H1 (cell line): ENCODE data around the gene ASB14. TPM values are rescaled to one million over a fixed set of nuclear protein-coding genes. Genes with fewer than 3 reads are reported as not detected.

Experiments used
- CTCF ChIA-PET: fragments of 300-600 bp; sonication (Branson Sonifier 250); formaldehyde crosslinking; loops from one replicate; lab custom pipeline; 2021; ENCODE audit not compliant: partially characterized antibody; lab: Charles Lee
- POLR2A ChIA-PET: fragments of 300-600 bp; sonication (Branson Sonifier 250); formaldehyde crosslinking; loops from one replicate; lab custom pipeline; 2021; ENCODE audit warnings: inconsistent platforms; ENCODE audit not compliant: partially characterized antibody; lab: Charles Lee
- DNase-seq, 2 experiments: peaks; one replicate each; pipeline versions ENCODE4 v3.0.0 to v3.0.0-alpha.2; 2010 to 2022; ENCODE audit warnings: low spot score in 2 of 2, low read depth in 1 of 2, mixed read lengths in 1 of 2
- FAIRE-seq: peaks from 2 replicates; lab custom pipeline; 2011; peaks lifted over from hg19 to GRCh38; lab: Jason Lieb, UNC
- H2AFZ ChIP-seq: 2 replicates; pipeline ENCODE4 v1.8.1; 2012; ENCODE audit warnings: low read length, inconsistent platforms
- H2AK5ac ChIP-seq: 2 replicates; pipeline ENCODE4 v1.6.1; 2013; ENCODE audit warnings: low read depth, low read length
- H2BK120ac ChIP-seq: replicated peaks from 2 replicates; pipeline ENCODE3; 2013; ENCODE audit warnings: low read depth, low read length, inconsistent platforms
- H2BK12ac ChIP-seq: 2 replicates; pipeline ENCODE4 v1.6.1; 2013; ENCODE audit warnings: low read depth, low read length
- H2BK15ac ChIP-seq: 2 replicates; pipeline ENCODE4 v1.6.1; 2013; ENCODE audit warnings: low read length
- H2BK20ac ChIP-seq: 2 replicates; pipeline ENCODE4 v1.6.1; 2013; ENCODE audit warnings: low read length
- H2BK5ac ChIP-seq: 2 replicates; pipeline ENCODE4 v1.6.1; 2013; ENCODE audit warnings: low read depth, low read length
- H3K14ac ChIP-seq: 2 replicates; pipeline ENCODE4 v1.6.1; 2013; ENCODE audit warnings: inconsistent platforms; ENCODE audit not compliant: insufficient read length
- H3K18ac ChIP-seq: 2 replicates; pipeline ENCODE4 v1.6.1; 2013; ENCODE audit warnings: low read length; ENCODE audit errors: extremely low read depth
- H3K23ac ChIP-seq: 2 replicates; pipeline ENCODE4 v1.6.1; 2013; ENCODE audit warnings: inconsistent platforms; ENCODE audit not compliant: insufficient read length
- H3K23me2 ChIP-seq: 2 replicates; pipeline ENCODE4 v1.6.1; 2013; ENCODE audit warnings: low read depth, low read length
- H3K27ac ChIP-seq: 2 replicates; pipeline ENCODE4 v1.6.1; 2011; ENCODE audit warnings: low read depth, low read length, inconsistent platforms
- H3K27me3 ChIP-seq, 4 experiments: replicated peaks in 1 of 4; 1 replicate in 1 of 4; 2 replicates in 3 of 4; pipeline versions ENCODE4 v1.6.1 to v1.8.1; 2011 to 2013; ENCODE audit warnings: low read length in 3 of 4, mild to moderate bottlenecking in 3 of 4, inconsistent platforms in 2 of 4, mixed read lengths in 2 of 4, moderate library complexity in 1 of 4; ENCODE audit not compliant: control insufficient read depth in 3 of 4, insufficient read depth in 3 of 4; ENCODE audit errors: extremely low read depth in 1 of 4
- H3K36me3 ChIP-seq, 4 experiments: 2 replicates each; pipeline versions ENCODE4 v1.6.1 to v1.8.1; 2011 to 2013; ENCODE audit warnings: mild to moderate bottlenecking in 4 of 4, low read length in 3 of 4, moderate library complexity in 2 of 4, control low read depth in 1 of 4, inconsistent platforms in 1 of 4; ENCODE audit not compliant: insufficient read depth in 4 of 4, control insufficient read depth in 2 of 4
- H3K4ac ChIP-seq: replicated peaks from 2 replicates; pipeline ENCODE3; 2013; ENCODE audit warnings: low read length, low read depth, mixed read lengths, inconsistent platforms; ENCODE audit not compliant: insufficient read length
- H3K4me1 ChIP-seq, 4 experiments: replicated peaks in 1 of 4; 1 replicate in 1 of 4; 2 replicates in 3 of 4; pipeline versions ENCODE4 v1.6.1 to v1.8.1; 2011 to 2013; ENCODE audit warnings: low read length in 3 of 4, inconsistent platforms in 2 of 4, mixed read lengths in 1 of 4; ENCODE audit not compliant: insufficient read depth in 4 of 4, control insufficient read depth in 3 of 4
- H3K4me2 ChIP-seq, 2 experiments: 2 replicates each; pipeline versions ENCODE4 v1.6.1 to v1.8.1; 2011 to 2013; ENCODE audit warnings: low read depth in 2 of 2, low read length in 2 of 2, control low read depth in 1 of 2, inconsistent platforms in 1 of 2, mild to moderate bottlenecking in 1 of 2; ENCODE audit not compliant: insufficient read depth in 1 of 2
- H3K4me3 ChIP-seq, 4 experiments: fragments of 200-600, 300-600 bp in 1 of 4; sonication (generic), shearing (Covaris generic), sonication (Bioruptor Twin) in 1 of 4; 2 replicates each; pipeline versions ENCODE4 v1.5.1 to v1.8.1; 2011 to 2016; ENCODE audit warnings: low read length in 4 of 4, low read depth in 3 of 4, control low read depth in 2 of 4, inconsistent platforms in 2 of 4, mild to moderate bottlenecking in 2 of 4, mixed read lengths in 1 of 4, moderate library complexity in 1 of 4; ENCODE audit not compliant: insufficient read depth in 2 of 4; ENCODE audit errors: extremely low read depth in 1 of 4
- H3K56ac ChIP-seq: replicated peaks from 2 replicates; pipeline ENCODE3; 2013; ENCODE audit warnings: low read depth, mild to moderate bottlenecking, mixed read lengths, low read length, inconsistent platforms; ENCODE audit not compliant: insufficient read length
- H3K79me1 ChIP-seq: 2 replicates; pipeline ENCODE4 v1.6.1; 2013; ENCODE audit warnings: low read depth, low read length, control low read depth
- H3K79me2 ChIP-seq, 2 experiments: 2 replicates each; pipeline versions ENCODE4 v1.6.1 to v1.8.1; 2012 to 2013; ENCODE audit warnings: low read length in 2 of 2, mild to moderate bottlenecking in 2 of 2, inconsistent platforms in 1 of 2; ENCODE audit not compliant: insufficient read depth in 2 of 2, control insufficient read depth in 1 of 2
- H3K9ac ChIP-seq, 4 experiments: replicated peaks in 1 of 4; 1 replicate in 1 of 4; 2 replicates in 3 of 4; pipeline versions ENCODE4 v1.6.1 to v1.8.1; 2011 to 2013; ENCODE audit warnings: low read depth in 3 of 4, low read length in 3 of 4, control low read depth in 2 of 4, mild to moderate bottlenecking in 2 of 4, moderate library complexity in 2 of 4, inconsistent platforms in 1 of 4; ENCODE audit errors: extremely low read depth in 1 of 4
- H3K9me3 ChIP-seq, 2 experiments: 2 replicates each; pipeline versions ENCODE4 v1.6.1 to v1.8.1; 2012 to 2013; ENCODE audit warnings: mild to moderate bottlenecking in 2 of 2, moderate library complexity in 2 of 2, control low read depth in 1 of 2, inconsistent platforms in 1 of 2, low read depth in 1 of 2, low read length in 1 of 2, mixed read lengths in 1 of 2; ENCODE audit not compliant: insufficient read depth in 2 of 2
- H4K20me1 ChIP-seq, 2 experiments: replicated peaks in 1 of 2; 2 replicates each; pipeline versions ENCODE3 to v1.8.1; 2011 to 2013; ENCODE audit warnings: inconsistent platforms in 2 of 2, low read length in 2 of 2, mild to moderate bottlenecking in 1 of 2; ENCODE audit not compliant: insufficient read depth in 2 of 2, control insufficient read depth in 1 of 2
- H4K5ac ChIP-seq: 2 replicates; pipeline ENCODE4 v1.6.1; 2013; ENCODE audit warnings: low read length, low read depth, mixed read lengths, inconsistent platforms; ENCODE audit not compliant: insufficient read length
- H4K8ac ChIP-seq: 2 replicates; pipeline ENCODE4 v1.8.0; 2013; ENCODE audit warnings: mild to moderate bottlenecking, moderate library complexity, low read length, inconsistent platforms; ENCODE audit not compliant: insufficient read depth; ENCODE audit errors: extremely low read depth
- H4K91ac ChIP-seq: replicated peaks from 2 replicates; pipeline ENCODE3; 2013; ENCODE audit warnings: low read length, mixed read lengths, inconsistent platforms; ENCODE audit not compliant: insufficient read length
- ATF2 ChIP-seq: IDR thresholded peaks from 2 replicates; pipeline ENCODE4 v1.6.1; 2012; ENCODE audit warnings: low read length, inconsistent platforms
- MAFK ChIP-seq: IDR thresholded peaks from 2 replicates; pipeline ENCODE4 v1.6.1; 2012; ENCODE audit warnings: low read depth, mild to moderate bottlenecking, improper control_type of control experiment, low read length
- SAP30 ChIP-seq: fragments of 300-600 bp; sonication (generic); IDR thresholded peaks from 2 replicates; pipeline ENCODE4 v1.7.1; 2012; ENCODE audit warnings: low read length, moderate library complexity, mild to moderate bottlenecking, inconsistent platforms; ENCODE audit not compliant: insufficient read depth, insufficient replicate concordance
- WGBS, 2 experiments: shearing (Covaris generic) in 1 of 2; methylation state at CpG; one replicate each; pipeline versions ENCODE4 v1.1.6 to v1.1.7; 2013 to 2015; ENCODE audit warnings: low lambda C conversion rate in 2 of 2, mixed read lengths in 2 of 2, inconsistent platforms in 1 of 2, low coverage in 1 of 2, missing lambda C conversion rate in 1 of 2; ENCODE audit not compliant: insufficient replicate concordance in 2 of 2, insufficient coverage in 1 of 2, insufficient read length in 1 of 2; ENCODE audit errors: extremely low coverage in 1 of 2, missing lambda C conversion rate in 1 of 2; 5-methylcytosine and 5-hydroxymethylcytosine counted together
- polyA plus RNA-seq, 7 experiments: library from polyadenylated mRNA; depleted of rRNA in 3 of 7; stranded (reverse) in 5 of 7; unstranded in 2 of 7; fragments of >200 nt in 5 of 7; fragments of 200-250 nt in 2 of 7; gene quantifications; 1 replicate in 5 of 7; 2 replicates in 1 of 7; 4 replicates in 1 of 7; pipeline versions ENCODE4 v1.2.1 to v1.2.3, GENCODE V29; 2011 to 2013; ENCODE audit warnings: missing spikeins in 2 of 7, mixed read lengths in 2 of 7
- total RNA-seq: library from RNA; stranded (reverse); fragmentation: NEBNext Ultra II Directional; extraction: Animal tissue kit (Norgen Biotek cat#: 25700); gene quantifications from 2 replicates; pipeline ENCODE4 v1.2.1, GENCODE V29; 2021

Gene ASB14
- total and polyA plus RNA-seq, 2 of the 8 experiments (the other 6 are each of a cell fraction or from before 2014, with no cell fraction given) = not detected

DNA sequence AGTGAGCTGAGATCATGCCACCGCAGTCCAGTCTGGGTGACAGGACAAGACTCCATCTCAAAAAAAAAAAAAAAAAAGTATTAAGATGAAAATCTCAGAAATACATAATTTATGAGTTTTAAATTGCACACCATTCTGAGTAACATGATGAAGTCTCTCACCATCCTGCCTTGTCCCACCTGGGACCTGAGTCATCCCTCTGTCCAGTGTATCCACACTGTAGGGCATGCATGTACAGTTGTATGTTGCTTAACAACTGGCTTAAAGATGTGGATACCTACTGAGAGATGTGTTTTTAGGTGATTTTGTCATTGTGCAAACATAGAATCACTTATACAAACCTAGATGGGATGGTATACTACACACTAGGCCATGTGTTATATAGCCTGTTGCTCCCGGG is 17.1 kb downstream of the ASB14 start:
- H2AFZ ChIP-seq = no peak overlapping the region
- no peak for DNase-seq
- ChIA-PET CTCF (no interaction called here), POLR2A (no interaction called here)
- H4K8ac ChIP-seq = no peak overlapping the region
- H4K5ac ChIP-seq = no peak overlapping the region
- no peak for TF ChIP-seq SAP30
- no peak for TF ChIP-seq ATF2
- no peak for TF ChIP-seq MAFK
- no peak overlapping the region for H3K14ac ChIP-seq
- peaks cover 0 to 10% of the 10 kb centered on the region in 2 experiments; a peak in 2 of 4 replicates for H3K9me3 ChIP-seq
- H4K91ac ChIP-seq = no peak overlapping the region
- no peak overlapping the region for H3K4me3 ChIP-seq
- no peak overlapping the region for H2BK120ac ChIP-seq
- H3K23ac ChIP-seq = no peak overlapping the region
- no peak overlapping the region for H3K56ac ChIP-seq
- peaks cover 0 to 5% (median 0%) of the 10 kb centered on the region in 4 experiments; a peak in 2 of 8 replicates for H3K36me3 ChIP-seq
- H3K79me2 ChIP-seq = no peaks in the 10 kb centered on the region
- FAIRE-seq = no peak
- no peaks in the 10 kb centered on the region for H3K79me1 ChIP-seq
- no peaks in the 10 kb centered on the region for H4K20me1 ChIP-seq
- no peak overlapping the region for H3K18ac ChIP-seq
- no peaks in the 10 kb centered on the region for H3K27me3 ChIP-seq
- no peaks in the 10 kb centered on the region for H3K23me2 ChIP-seq
- H2AK5ac ChIP-seq = no peak overlapping the region
- H3K4me2 ChIP-seq = no peak overlapping the region
- no peak overlapping the region for H2BK12ac ChIP-seq
- no peak overlapping the region for H3K9ac ChIP-seq
- no peak overlapping the region for H2BK5ac ChIP-seq
- H3K4me1 ChIP-seq = no peaks in the 10 kb centered on the region
- no peak overlapping the region for H2BK15ac ChIP-seq
- H3K4ac ChIP-seq = no peak overlapping the region
- H2BK20ac ChIP-seq = no peak overlapping the region
- no peak overlapping the region for H3K27ac ChIP-seq
- 91% methylated on average over 2 of the region's 2 CpGs; no CpG with 5 or more reads in 1 of the 2 experiments for WGBS, 2 experiments
